Measurements from ENCODE around the gene RNF121.

- TF ChIP-seq POLR2AphosphoS5 (IDR thresholded peaks at IDR 0.05) (no peak), POLR2A (IDR thresholded peaks at IDR 0.05) (no peak)
These were observed 49.0 kb downstream of the RNF121 start for GRCh38 chr11:71977743-71978418.
